Skeletal muscle satellite cell (primary cell): ENCODE data around the gene RAB5B.

ENCODE experiments used
- H3K27me3 ChIP-seq: 2 replicates; pipeline ENCODE4 v1.7.0; 2013; ENCODE audit warnings: low read length; ENCODE audit not compliant: control insufficient read depth, insufficient read depth
- H3K36me3 ChIP-seq: 2 replicates; pipeline ENCODE4 v1.7.0; 2013; ENCODE audit warnings: mild to moderate bottlenecking, control low read depth, low read length; ENCODE audit not compliant: insufficient read depth
- H3K4me1 ChIP-seq: 2 replicates; pipeline ENCODE4 v1.7.0; 2013; ENCODE audit warnings: low read length; ENCODE audit not compliant: control insufficient read depth, insufficient read depth
- H3K4me2 ChIP-seq: 2 replicates; pipeline ENCODE4 v1.7.0; 2013; ENCODE audit warnings: mild to moderate bottlenecking, low read length
- H3K4me3 ChIP-seq: 2 replicates; pipeline ENCODE4 v1.7.0; 2013; ENCODE audit warnings: low read length
- H3K9ac ChIP-seq: 2 replicates; pipeline ENCODE4 v1.7.0; 2013; ENCODE audit warnings: mild to moderate bottlenecking, low read depth, low read length, moderate library complexity
- H3K9me3 ChIP-seq: replicated peaks from 2 replicates; pipeline ENCODE4 v1.7.0; 2013; ENCODE audit warnings: mild to moderate bottlenecking, control low read depth, low read length

RAB5B gene

DNA sequence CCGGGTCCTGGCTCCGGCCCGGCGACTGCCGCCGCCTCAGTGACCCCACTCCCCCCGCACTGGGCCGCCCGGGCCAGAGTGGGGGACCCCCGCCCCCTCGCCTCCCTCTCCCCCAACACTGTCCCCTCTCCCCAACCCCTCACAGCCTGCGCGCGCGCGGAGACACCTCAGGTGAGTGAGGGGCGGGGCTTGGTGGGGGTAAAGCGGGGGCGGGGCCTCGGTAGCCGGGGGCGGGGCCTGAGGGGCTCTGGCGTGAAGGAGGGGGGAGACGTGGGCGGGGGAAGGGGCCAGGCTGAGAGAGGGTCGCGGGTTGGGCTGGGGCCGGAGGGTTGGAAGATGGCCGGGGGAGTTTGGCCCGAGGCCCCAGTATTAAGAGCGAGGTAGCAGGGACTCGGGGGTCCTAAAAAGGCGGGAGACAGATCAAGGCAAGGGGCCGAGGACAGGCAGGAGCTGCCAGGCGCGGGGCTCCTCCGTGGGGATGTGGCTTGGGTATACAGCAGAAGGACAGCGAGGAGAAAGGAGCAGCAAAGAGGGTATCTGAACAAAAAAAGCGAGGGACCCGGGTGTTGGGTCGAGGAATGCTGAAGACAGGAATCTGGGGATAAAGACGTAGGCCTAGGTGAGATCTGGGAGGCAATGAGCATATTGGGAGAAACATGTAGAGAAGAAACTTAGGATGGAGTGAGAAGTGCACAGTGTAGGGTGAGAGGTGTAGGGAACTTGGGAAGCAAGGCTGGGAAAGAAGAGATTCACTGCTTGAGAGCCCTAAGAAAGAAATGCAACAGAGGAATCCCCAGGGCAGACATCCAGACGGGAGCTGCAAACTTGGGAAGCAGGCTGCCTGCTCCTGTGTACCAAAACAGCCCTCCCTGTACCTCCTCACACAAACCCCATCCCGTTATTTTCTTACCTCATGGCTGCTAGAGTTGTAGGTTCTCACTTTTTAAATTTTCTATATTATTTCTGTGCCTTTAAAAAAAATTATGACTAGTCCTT lies 34.0 kb downstream of the RAB5B start:
- Histone ChIP-seq H3K4me3 (peak overlapping the region; percentile 82), H3K4me2 (peak overlapping the region; percentile 99), H3K36me3 (no peaks in the 10 kb centered on the region), H3K9me3 (no peaks in the 10 kb centered on the region), H3K4me1 (peaks cover 5% of the 10 kb centered on the region), H3K27me3 (no peaks in the 10 kb centered on the region), H3K9ac (peak overlapping the region; percentile 71)

DNA sequence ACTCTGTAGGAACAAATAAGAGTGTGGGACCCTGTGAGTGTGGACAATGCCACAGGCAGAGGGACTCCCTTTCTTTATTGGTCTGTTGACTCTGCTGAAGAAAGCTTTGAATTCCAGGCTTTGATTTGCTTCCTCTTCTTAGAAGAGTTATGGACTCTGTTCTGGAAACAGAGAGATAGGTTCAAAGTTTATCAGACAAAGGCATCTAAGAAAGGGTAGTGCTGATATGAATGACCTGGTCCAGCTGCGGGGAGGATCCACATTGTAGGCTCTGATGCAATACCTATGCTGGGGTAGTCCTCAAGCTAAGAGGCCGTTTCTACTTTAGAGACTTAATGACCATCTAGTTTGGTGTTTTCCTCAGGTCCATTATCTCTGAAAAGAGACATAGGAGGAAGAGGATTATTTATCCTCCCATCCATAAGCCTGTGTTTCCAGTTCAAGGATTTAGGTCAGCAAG lies 36.3 kb downstream of the RAB5B start:
- Histone ChIP-seq H3K9ac (no peak overlapping the region), H3K4me2 (no peak overlapping the region), H3K4me1 (peaks cover 5% of the 10 kb centered on the region), H3K36me3 (no peaks in the 10 kb centered on the region), H3K4me3 (no peak overlapping the region), H3K9me3 (no peaks in the 10 kb centered on the region), H3K27me3 (no peaks in the 10 kb centered on the region)

GRCh38 chr12:56011509-56012090 lies 37.7 kb downstream of the RAB5B start:
- H3K9ac ChIP-seq = no peak overlapping the region
- no peaks in the 10 kb centered on the region for H3K27me3 ChIP-seq

GRCh38 chr12:56013482-56013881 lies 39.6 kb downstream of the RAB5B start:
- H3K4me2 ChIP-seq = no peak overlapping the region
- H3K27me3 ChIP-seq = no peaks in the 10 kb centered on the region
- no peaks in the 10 kb centered on the region for H3K4me1 ChIP-seq
- no peaks in the 10 kb centered on the region for H3K36me3 ChIP-seq
- no peak overlapping the region for H3K4me3 ChIP-seq
- no peaks in the 10 kb centered on the region for H3K9me3 ChIP-seq
- H3K9ac ChIP-seq = no peak overlapping the region

More at GRCh38 chr12:56011509-56012090, 37.7 kb downstream of the RAB5B start:
- Histone ChIP-seq H3K4me2 (no peak overlapping the region), H3K9me3 (no peaks in the 10 kb centered on the region), H3K4me3 (no peak overlapping the region), H3K36me3 (no peaks in the 10 kb centered on the region), H3K4me1 (peaks cover 5% of the 10 kb centered on the region)

GRCh38 chr12:56014205-56014604 lies 40.3 kb downstream of the RAB5B start:
- no peaks in the 10 kb centered on the region for H3K27me3 ChIP-seq
- H3K9ac ChIP-seq = no peak overlapping the region
- no peak overlapping the region for H3K4me3 ChIP-seq
- no peaks in the 10 kb centered on the region for H3K4me1 ChIP-seq
- no peaks in the 10 kb centered on the region for H3K36me3 ChIP-seq
- H3K9me3 ChIP-seq = no peaks in the 10 kb centered on the region
- H3K4me2 ChIP-seq = no peak overlapping the region

GRCh38 chr12:56017181-56017580 lies 43.3 kb downstream of the RAB5B start:
- Histone ChIP-seq H3K4me2 (no peak overlapping the region), H3K4me1 (no peaks in the 10 kb centered on the region), H3K9me3 (no peaks in the 10 kb centered on the region), H3K27me3 (no peaks in the 10 kb centered on the region), H3K36me3 (no peaks in the 10 kb centered on the region), H3K9ac (no peak overlapping the region), H3K4me3 (no peak overlapping the region)

DNA sequence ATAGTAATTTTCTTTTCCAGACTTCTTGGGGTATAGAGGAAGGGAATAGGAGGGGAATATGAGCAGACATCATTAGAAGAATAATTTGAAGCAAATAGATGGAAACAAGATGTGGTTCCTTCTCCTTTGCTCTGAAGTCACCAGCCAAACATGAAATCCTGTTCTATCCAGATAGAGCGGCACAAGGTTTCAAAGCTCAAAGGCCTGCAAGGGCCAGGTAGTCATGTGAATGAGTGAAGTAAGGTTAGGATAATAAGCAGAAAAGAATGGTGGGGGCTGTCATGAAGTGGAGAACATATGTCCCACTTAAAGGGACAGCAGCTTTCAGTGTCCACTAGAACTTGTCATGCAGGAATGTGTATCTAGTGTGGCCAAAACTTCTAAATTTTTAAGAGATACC lies 44.5 kb downstream of the RAB5B start:
- Histone ChIP-seq H3K36me3 (no peaks in the 10 kb centered on the region), H3K4me1 (no peaks in the 10 kb centered on the region), H3K27me3 (no peaks in the 10 kb centered on the region), H3K9ac (no peak overlapping the region), H3K4me2 (no peak overlapping the region), H3K9me3 (no peaks in the 10 kb centered on the region), H3K4me3 (no peak overlapping the region)

GRCh38 chr12:56020423-56021184 lies 46.7 kb downstream of the RAB5B start, which contains the start of gene IKZF4:
TSS of gene IKZF4 (plus strand) at chr12:56021043. CDS start at chr12:56021494, 451 bp downstream.
- no peaks in the 10 kb centered on the region for H3K36me3 ChIP-seq
- H3K9ac ChIP-seq = no peak within 1 kb of the TSS
- no peaks in the 10 kb centered on the region for H3K9me3 ChIP-seq
- H3K4me3 ChIP-seq = no peak within 1 kb of the TSS
- H3K27me3 ChIP-seq = no peaks in the 10 kb centered on the region
- no peaks in the 10 kb centered on the region for H3K4me1 ChIP-seq
- no peak within 1 kb of the TSS for H3K4me2 ChIP-seq

- H3K9ac ChIP-seq = no peak overlapping the region
- H3K27me3 ChIP-seq = no peaks in the 10 kb centered on the region
- no peaks in the 10 kb centered on the region for H3K4me1 ChIP-seq
- H3K9me3 ChIP-seq = no peaks in the 10 kb centered on the region
- H3K4me3 ChIP-seq = no peak overlapping the region
- H3K4me2 ChIP-seq = no peak overlapping the region
- no peaks in the 10 kb centered on the region for H3K36me3 ChIP-seq
Observed at GRCh38 chr12:56021889-56022497, 48.1 kb downstream of the RAB5B start.

GRCh38 chr12:56028511-56029165 lies 54.8 kb downstream of the RAB5B start:
- Histone ChIP-seq H3K4me2 (no peak overlapping the region), H3K36me3 (peaks cover 4% of the 10 kb centered on the region), H3K4me3 (no peak overlapping the region), H3K9me3 (no peaks in the 10 kb centered on the region), H3K27me3 (no peaks in the 10 kb centered on the region), H3K4me1 (no peaks in the 10 kb centered on the region), H3K9ac (no peak overlapping the region)
